Measurements from ENCODE around the gene TCTN2.

GRCh38 chr12:123720141-123720814 is 49.4 kb downstream of the TCTN2 start:
- TF ChIP-seq CTCF (conservative IDR thresholded peaks at IDR 0.05; ENCODE audit: low read length), result no peak
- TF ChIP-seq EZH2phosphoT487 (IDR thresholded peaks at IDR 0.05; ENCODE audit: borderline replicate concordance, low read depth, low read length), result no peak
